AG09309 (cell line): ENCODE measurements around the gene ARHGAP23.
A peak's percentile ranks its signal among the peaks of the same experiment; 100 is the strongest.

Experiments
- DNase-seq: peaks from one replicate; pipeline ENCODE4 v3.0.0-alpha.2; 2010; ENCODE audit warnings: low read depth
- H3K4me3 ChIP-seq: 2 replicates; pipeline ENCODE4 v1.5.1; 2011; ENCODE audit warnings: mild to moderate bottlenecking, low read depth, low read length, moderate library complexity; ENCODE audit not compliant: control insufficient read depth
- CTCF ChIP-seq: IDR thresholded peaks from 2 replicates; pipeline ENCODE4 v1.5.1; 2011; ENCODE audit warnings: mild to moderate bottlenecking, low read depth, low read length, inconsistent platforms; ENCODE audit not compliant: insufficient read depth, control insufficient read depth; ENCODE audit errors: missing control alignments

The ARHGAP23 gene

GRCh38 chr17:38557836-38558727, 129.8 kb downstream of the ARHGAP23 start:
- TF ChIP-seq CTCF: peak; percentile 92
- H3K4me3 ChIP-seq: peak overlapping the region; percentile 44
- DNase-seq: peak; percentile 62

- peak overlapping the region; percentile 44 for H3K4me3 ChIP-seq
- DNase-seq: no peak
- TF ChIP-seq CTCF: no peak
Measured at GRCh38 chr17:38558728-38559050, 130.4 kb downstream of the ARHGAP23 start.

- no peak for TF ChIP-seq CTCF
- no peak for DNase-seq
- H3K4me3 ChIP-seq: no peak overlapping the region
Measured at GRCh38 chr17:38559051-38559879, 131.0 kb downstream of the ARHGAP23 start.

- no peak for TF ChIP-seq CTCF
- no peak for DNase-seq
- no peak overlapping the region for H3K4me3 ChIP-seq
Measured at GRCh38 chr17:38559880-38560230, 131.6 kb downstream of the ARHGAP23 start.

GRCh38 chr17:38560503-38561318, 132.4 kb downstream of the ARHGAP23 start:
- H3K4me3 ChIP-seq: no peak overlapping the region
- no peak for TF ChIP-seq CTCF
- no peak for DNase-seq
